K562 (cell line): ENCODE measurements around the gene NRF1.

ENCODE experiments used
- BRCA1 ChIP-seq, 2 experiments: fragments of 450-650 bp in 1 of 2; sonication (generic) in 1 of 2; formaldehyde crosslinking in 1 of 2; IDR thresholded peaks; 2 replicates each; pipeline versions ENCODE4 v1.5.0 to v1.6.1; 2017 to 2020; ENCODE audit warnings: mild to moderate bottlenecking in 1 of 2, missing genetic modification reagents in 1 of 2
- CTCF ChIP-seq, 3 experiments: IDR thresholded peaks in 2 of 3; conservative IDR thresholded peaks in 1 of 3; 2 replicates each; pipeline ENCODE4 v1.5.1; 2011 to 2012; ENCODE audit warnings: low read length in 3 of 3, mild to moderate bottlenecking in 3 of 3, control low read depth in 2 of 3, improper control_type of control experiment in 1 of 3, inconsistent platforms in 1 of 3, low read depth in 1 of 3, mixed read lengths in 1 of 3, moderate library complexity in 1 of 3; ENCODE audit not compliant: insufficient read depth in 2 of 3

GRCh38 chr7:129775695-129776361 lies 164.3 kb downstream of the NRF1 start:
- TF ChIP-seq CTCF (IDR thresholded peaks at IDR 0.05 in 2 of 3, conservative IDR thresholded peaks at IDR 0.05 in 1 of 3; ENCODE audit: insufficient read depth in 2 of 3, low read depth in 1 of 3, low read length in 3 of 3) (no peak), BRCA1 (IDR thresholded peaks at IDR 0.05) (no peak), BRCA1 (CRISPR knock-in tag; IDR thresholded peaks at IDR 0.05) (no peak)
